Mesenchymal stem cell (in vitro differentiated cells and primary cell): ENCODE measurements around the gene UPF1.

ENCODE experiments used
- DNase-seq: peaks from one replicate; pipeline ENCODE4 v3.0.0-alpha.2; 2013
- H2AFZ ChIP-seq: one replicate; pipeline ENCODE4 v1.6.1; 2013; ENCODE audit warnings: low read depth, mild to moderate bottlenecking, control low read depth, inconsistent platforms, low read length, moderate library complexity
- H2AK5ac ChIP-seq: 2 replicates; pipeline ENCODE4 v1.6.1; 2013; ENCODE audit warnings: low read length, moderate library complexity, mild to moderate bottlenecking, inconsistent platforms; ENCODE audit not compliant: severe bottlenecking
- H2BK120ac ChIP-seq: one replicate; pipeline ENCODE4 v1.6.1; 2013; ENCODE audit warnings: low read depth, mild to moderate bottlenecking, inconsistent platforms, low read length, moderate library complexity
- H2BK12ac ChIP-seq, 2 experiments: one replicate each; pipeline ENCODE4 v1.6.1; 2013; ENCODE audit warnings: inconsistent platforms in 2 of 2, low read length in 2 of 2, mild to moderate bottlenecking in 2 of 2, moderate library complexity in 2 of 2, control low read depth in 1 of 2
- H2BK15ac ChIP-seq: one replicate; pipeline ENCODE4 v1.6.1; 2013; ENCODE audit warnings: mild to moderate bottlenecking, low read depth, inconsistent platforms; ENCODE audit not compliant: poor library complexity, severe bottlenecking
- H2BK5ac ChIP-seq: 2 replicates; pipeline ENCODE4 v1.6.1; 2013; ENCODE audit warnings: low read depth, mild to moderate bottlenecking, low read length, control low read depth, inconsistent platforms; ENCODE audit not compliant: poor library complexity, severe bottlenecking
- H3K14ac ChIP-seq, 2 experiments: one replicate each; pipeline ENCODE4 v1.6.1; 2013; ENCODE audit warnings: inconsistent platforms in 2 of 2, low read length in 2 of 2, control low read depth in 1 of 2, mild to moderate bottlenecking in 1 of 2, moderate library complexity in 1 of 2
- H3K18ac ChIP-seq, 2 experiments: one replicate each; pipeline ENCODE4 v1.6.1; 2013; ENCODE audit warnings: inconsistent platforms in 2 of 2, low read length in 2 of 2, control low read depth in 1 of 2, low read depth in 1 of 2, mild to moderate bottlenecking in 1 of 2
- H3K23ac ChIP-seq, 2 experiments: one replicate each; pipeline ENCODE4 v1.6.1; 2013; ENCODE audit warnings: inconsistent platforms in 2 of 2, low read length in 2 of 2, mild to moderate bottlenecking in 2 of 2, moderate library complexity in 2 of 2, control low read depth in 1 of 2
- H3K27ac ChIP-seq: 2 replicates; pipeline ENCODE4 v1.5.1; 2013; ENCODE audit warnings: mild to moderate bottlenecking, moderate library complexity, low read length, control low read depth, inconsistent platforms; ENCODE audit not compliant: poor library complexity, severe bottlenecking
- H3K27me3 ChIP-seq, 2 experiments: 2 replicates each; pipeline versions ENCODE4 v1.6.1 to v1.7.0; 2013; ENCODE audit warnings: low read length in 2 of 2, mild to moderate bottlenecking in 2 of 2, moderate library complexity in 2 of 2, control low read depth in 1 of 2, inconsistent platforms in 1 of 2; ENCODE audit not compliant: control insufficient read depth in 1 of 2, insufficient read depth in 1 of 2
- H3K36me3 ChIP-seq, 2 experiments: 2 replicates each; pipeline versions ENCODE4 v1.6.1 to v1.7.0; 2013; ENCODE audit warnings: low read length in 2 of 2, control low read depth in 1 of 2, inconsistent platforms in 1 of 2, low read depth in 1 of 2, mild to moderate bottlenecking in 1 of 2; ENCODE audit not compliant: insufficient read depth in 2 of 2, control insufficient read depth in 1 of 2
- H3K4ac ChIP-seq, 2 experiments: one replicate each; pipeline ENCODE4 v1.6.1; 2013; ENCODE audit warnings: inconsistent platforms in 2 of 2, low read length in 2 of 2, mild to moderate bottlenecking in 2 of 2, moderate library complexity in 2 of 2, control low read depth in 1 of 2, low read depth in 1 of 2
- H3K4me1 ChIP-seq: 2 replicates; pipeline ENCODE4 v1.6.1; 2013; ENCODE audit warnings: low read depth, low read length, control low read depth; ENCODE audit not compliant: control insufficient read depth, insufficient read depth
- H3K4me2 ChIP-seq: 2 replicates; pipeline ENCODE4 v1.6.1; 2013; ENCODE audit warnings: low read length, mild to moderate bottlenecking, inconsistent platforms; ENCODE audit not compliant: poor library complexity, severe bottlenecking
- H3K4me3 ChIP-seq, 2 experiments: 2 replicates each; pipeline versions ENCODE4 v1.5.1 to v1.7.0; 2013; ENCODE audit warnings: low read length in 2 of 2, mild to moderate bottlenecking in 2 of 2, control low read depth in 1 of 2, low read depth in 1 of 2; ENCODE audit not compliant: insufficient read depth in 1 of 2
- H3K79me1 ChIP-seq: replicated peaks from 2 replicates; pipeline ENCODE4 v1.6.1; 2013; ENCODE audit warnings: mild to moderate bottlenecking, control low read depth, low read length, inconsistent platforms; ENCODE audit not compliant: poor library complexity, severe bottlenecking
- H3K9ac ChIP-seq: 2 replicates; pipeline ENCODE4 v1.7.0; 2013; ENCODE audit warnings: mild to moderate bottlenecking, low read length, moderate library complexity
- H3K9me3 ChIP-seq: 2 replicates; pipeline ENCODE4 v1.7.0; 2013; ENCODE audit warnings: mild to moderate bottlenecking, low read length; ENCODE audit not compliant: control insufficient read depth
- H4K8ac ChIP-seq: one replicate; pipeline ENCODE4 v1.6.1; 2013; ENCODE audit warnings: inconsistent platforms, mild to moderate bottlenecking, low read length, moderate library complexity
- H4K91ac ChIP-seq: one replicate; pipeline ENCODE4 v1.6.1; 2013; ENCODE audit warnings: mild to moderate bottlenecking, low read length, inconsistent platforms
- WGBS: methylation state at CpG from one replicate; pipeline ENCODE4 v1.1.7; 2013; ENCODE audit warnings: mixed read lengths; 5-methylcytosine and 5-hydroxymethylcytosine counted together

Gene UPF1

GRCh38 chr19:18844806-18845329, 13.1 kb downstream of the UPF1 start:
- H3K79me1 ChIP-seq = peaks cover 22% of the 10 kb centered on the region
- peaks cover 5 to 33% of the 10 kb centered on the region in 2 experiments for H3K36me3 ChIP-seq
- no peak overlapping the region for H4K91ac ChIP-seq
- peaks cover 44% of the 10 kb centered on the region for H3K4me1 ChIP-seq
- no peak overlapping the region for H2AK5ac ChIP-seq
- no peak for DNase-seq
- H3K14ac ChIP-seq = no peak overlapping the region
- no peak overlapping the region for H2AFZ ChIP-seq
- H3K18ac ChIP-seq = no peak overlapping the region
- no peaks in the 10 kb centered on the region for H3K9me3 ChIP-seq
- no peak overlapping the region for H3K9ac ChIP-seq
- 93% methylated on average over 8 of the region's 8 CpGs for WGBS
- no peak overlapping the region for H3K27ac ChIP-seq
- H3K4ac ChIP-seq = no peak overlapping the region
- no peak overlapping the region for H2BK5ac ChIP-seq
- no peak overlapping the region for H3K4me2 ChIP-seq
- no peak overlapping the region for H3K4me3 ChIP-seq
- no peaks in the 10 kb centered on the region for H3K27me3 ChIP-seq
- H3K23ac ChIP-seq = no peak overlapping the region
- H2BK12ac ChIP-seq = no peak overlapping the region
- H4K8ac ChIP-seq = no peak overlapping the region
- H2BK120ac ChIP-seq = no peak overlapping the region
- no peak overlapping the region for H2BK15ac ChIP-seq

GRCh38 chr19:18845961-18846360, 14.2 kb downstream of the UPF1 start:
- Histone ChIP-seq H3K27ac (no peak overlapping the region), H3K14ac (no peak overlapping the region), H3K9ac (peak overlapping the region; percentile 87), H3K36me3 (peaks cover 12 to 41% of the 10 kb centered on the region in 2 experiments), H3K4me1 (peaks cover 40% of the 10 kb centered on the region), H3K4ac (no peak overlapping the region), H2BK15ac (no peak overlapping the region), H2BK5ac (no peak overlapping the region), H2BK12ac (no peak overlapping the region), H3K9me3 (no peaks in the 10 kb centered on the region), H3K4me3 (no peak overlapping the region), H4K91ac (no peak overlapping the region), H2AK5ac (no peak overlapping the region), H2BK120ac (no peak overlapping the region), H3K79me1 (peaks cover 32% of the 10 kb centered on the region), H3K4me2 (no peak overlapping the region), H3K27me3 (no peaks in the 10 kb centered on the region), H3K23ac (no peak overlapping the region), H4K8ac (no peak overlapping the region), H3K18ac (no peak overlapping the region), H2AFZ (no peak overlapping the region)
- DNase-seq = no peak
- WGBS = 95% methylated on average over 12 of the region's 12 CpGs

- H3K9me3 ChIP-seq = no peaks in the 10 kb centered on the region
- DNase-seq = peak; percentile 78
- no peak overlapping the region for H2BK120ac ChIP-seq
- no peak overlapping the region for H3K27ac ChIP-seq
- H3K4ac ChIP-seq = no peak overlapping the region
- peak overlapping the region in 1 of 2 experiments; percentile 37 for H2BK12ac ChIP-seq
- peak overlapping the region in 1 of 2 experiments; percentile 10 for H3K23ac ChIP-seq
- no peak overlapping the region for H4K91ac ChIP-seq
- peak overlapping the region; percentile 87 for H3K9ac ChIP-seq
- H3K4me2 ChIP-seq = no peak overlapping the region
- WGBS = 63% methylated on average over 13 of the region's 19 CpGs
- H3K18ac ChIP-seq = no peak overlapping the region
- H2BK15ac ChIP-seq = no peak overlapping the region
- no peak overlapping the region for H2AFZ ChIP-seq
- H2AK5ac ChIP-seq = no peak overlapping the region
- H3K14ac ChIP-seq = no peak overlapping the region
- no peaks in the 10 kb centered on the region for H3K27me3 ChIP-seq
- H3K79me1 ChIP-seq = peaks cover 40% of the 10 kb centered on the region
- H3K4me3 ChIP-seq = peak overlapping the region in 1 of 2 experiments; percentile 54
- no peak overlapping the region for H2BK5ac ChIP-seq
- peak overlapping the region; percentile 25 for H4K8ac ChIP-seq
- H3K4me1 ChIP-seq = peaks cover 39% of the 10 kb centered on the region
- H3K36me3 ChIP-seq = peaks cover 22 to 51% of the 10 kb centered on the region in 2 experiments
Measured at GRCh38 chr19:18846862-18847548, 15.2 kb downstream of the UPF1 start.

GRCh38 chr19:18847549-18848463, 16.0 kb downstream of the UPF1 start:
- H3K9me3 ChIP-seq = no peaks in the 10 kb centered on the region
- H3K4me1 ChIP-seq = peaks cover 36% of the 10 kb centered on the region
- H2BK15ac ChIP-seq = no peak overlapping the region
- no peak for DNase-seq
- 93% methylated on average over 24 of the region's 24 CpGs for WGBS
- no peak overlapping the region for H3K27ac ChIP-seq
- no peak overlapping the region for H3K4me2 ChIP-seq
- no peak overlapping the region for H2BK5ac ChIP-seq
- H3K14ac ChIP-seq = no peak overlapping the region
- H3K79me1 ChIP-seq = peaks cover 46% of the 10 kb centered on the region
- H3K36me3 ChIP-seq = peaks cover 28 to 59% of the 10 kb centered on the region in 2 experiments
- no peak overlapping the region for H2BK12ac ChIP-seq
- H3K18ac ChIP-seq = no peak overlapping the region
- no peak overlapping the region for H2BK120ac ChIP-seq
- H4K8ac ChIP-seq = no peak overlapping the region
- peak overlapping the region; percentile 87 for H3K9ac ChIP-seq
- H4K91ac ChIP-seq = no peak overlapping the region
- H3K23ac ChIP-seq = no peak overlapping the region
- H3K4ac ChIP-seq = no peak overlapping the region
- no peak overlapping the region for H2AK5ac ChIP-seq
- peak overlapping the region in 1 of 2 experiments; percentile 69 for H3K4me3 ChIP-seq
- H2AFZ ChIP-seq = no peak overlapping the region
- no peaks in the 10 kb centered on the region for H3K27me3 ChIP-seq
